ENCODE results near the gene ACAA2. TPM values are rescaled to one million over a fixed set of nuclear protein-coding genes. Genes with fewer than 3 reads are reported as not detected.
"Not testable (repeated sequence)": the region's sequence is repeated elsewhere in the genome, so short reads cannot be mapped to it uniquely, and the experiment has no call there.

Gene ACAA2
- total and polyA plus RNA-seq, 2 donors, result 44.5 to 54.5 TPM

DNA sequence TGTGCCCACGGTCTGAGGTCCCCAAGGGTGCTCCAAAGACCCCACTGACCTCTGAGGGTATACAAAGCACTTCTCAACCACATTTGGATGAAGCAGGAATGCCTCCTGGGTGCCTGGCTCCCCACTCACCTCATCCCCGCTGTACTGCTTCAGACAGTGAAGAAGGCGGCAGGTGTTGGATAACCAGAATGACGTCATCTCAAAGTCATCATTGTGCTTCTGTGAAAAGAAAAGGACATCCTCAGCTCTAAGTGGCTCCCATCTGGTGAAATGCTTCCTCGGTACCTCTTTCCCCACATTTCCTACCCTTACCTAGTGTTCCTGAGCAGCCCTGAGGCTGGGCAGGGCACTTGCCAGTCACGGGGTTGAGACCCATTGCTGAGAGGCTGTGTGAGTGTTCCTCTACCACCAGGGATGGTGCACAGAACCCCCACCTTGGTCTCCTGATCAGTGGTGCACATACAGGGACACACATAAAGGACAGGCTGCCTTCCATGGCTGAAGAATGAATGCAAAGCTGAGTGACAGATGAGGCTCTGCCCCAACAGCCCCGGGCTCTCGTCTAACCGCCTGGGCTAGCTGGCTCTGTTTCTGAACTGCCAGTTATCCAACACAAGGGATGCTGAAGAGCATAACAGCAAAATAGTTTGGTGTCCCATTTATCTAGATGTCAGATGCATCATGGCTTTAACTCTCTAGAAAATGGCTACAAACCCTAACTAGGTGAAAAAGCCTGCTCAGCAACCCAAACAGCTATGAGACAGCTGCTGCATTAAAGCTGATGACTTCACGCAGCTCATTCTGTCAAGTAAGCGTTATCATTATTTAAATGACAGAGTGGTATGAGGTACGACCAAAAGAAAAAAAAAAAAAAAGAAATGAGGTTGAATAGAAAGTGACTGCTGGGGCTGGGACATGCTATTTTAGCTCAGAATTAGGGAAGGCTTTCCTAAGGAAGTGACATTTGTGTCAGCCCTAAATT is 28.2 kb upstream of the ACAA2 start:
- no peaks in the 10 kb centered on the region for H3K4me1 ChIP-seq (ENCODE audit: control insufficient read depth in 2 of 2, insufficient read depth in 2 of 2, low read length in 2 of 2)
- no peak overlapping the region for H3K4me3 ChIP-seq (ENCODE audit: low read length in 2 of 2)
- H3K9me3 ChIP-seq (ENCODE audit: control insufficient read depth in 2 of 2, insufficient read depth in 1 of 2, low read length in 1 of 2), result no peaks in the 10 kb centered on the region
- no peak overlapping the region for H3K27ac ChIP-seq (ENCODE audit: low read depth in 1 of 2, low read length in 1 of 2)
- 93% methylated on average over 12 of the region's 12 CpGs for WGBS
- DNase-seq (ENCODE audit: low read depth in 6 of 9, low spot score in 9 of 9), result no peak
- no peaks in the 10 kb centered on the region for H3K27me3 ChIP-seq (ENCODE audit: control insufficient read depth in 2 of 2, insufficient read depth in 1 of 2, low read length in 1 of 2)
- H3K36me3 ChIP-seq (ENCODE audit: control insufficient read depth in 2 of 2, insufficient read depth in 2 of 2, low read length in 1 of 2), result no peaks in the 10 kb centered on the region

DNA sequence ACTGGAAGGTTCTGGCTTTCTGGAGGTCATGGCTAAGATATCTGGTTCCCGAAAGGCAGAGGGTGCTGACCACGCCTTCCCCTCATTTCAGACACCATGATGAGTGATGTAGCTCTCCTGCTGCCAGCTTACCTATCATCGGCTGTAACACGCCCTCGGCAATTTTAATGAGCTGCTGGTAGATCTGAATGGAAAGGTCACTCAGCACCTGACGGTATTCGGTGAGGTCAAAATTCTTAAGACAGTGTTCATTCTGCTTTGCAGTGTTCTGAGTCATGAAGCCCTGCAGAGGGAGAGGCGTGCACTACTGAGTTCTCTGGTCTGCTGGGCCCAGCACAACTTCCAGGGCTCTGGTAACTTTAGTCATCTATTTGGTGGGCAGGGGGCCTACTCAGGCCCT is 25.7 kb upstream of the ACAA2 start:
- Histone ChIP-seq H3K27ac (ENCODE audit: low read depth in 1 of 2, low read length in 1 of 2) (no peak overlapping the region), H3K9me3 (ENCODE audit: control insufficient read depth in 2 of 2, insufficient read depth in 1 of 2, low read length in 1 of 2) (no peaks in the 10 kb centered on the region), H3K4me1 (ENCODE audit: control insufficient read depth in 2 of 2, insufficient read depth in 2 of 2, low read length in 2 of 2) (no peaks in the 10 kb centered on the region), H3K4me3 (ENCODE audit: low read length in 2 of 2) (no peak overlapping the region), H3K36me3 (ENCODE audit: control insufficient read depth in 2 of 2, insufficient read depth in 2 of 2, low read length in 1 of 2) (no peaks in the 10 kb centered on the region), H3K27me3 (ENCODE audit: control insufficient read depth in 2 of 2, insufficient read depth in 1 of 2, low read length in 1 of 2) (no peaks in the 10 kb centered on the region)
- no peak for DNase-seq (ENCODE audit: low read depth in 6 of 9, low spot score in 9 of 9)
- 96% methylated on average over 8 of the region's 8 CpGs for WGBS

DNA sequence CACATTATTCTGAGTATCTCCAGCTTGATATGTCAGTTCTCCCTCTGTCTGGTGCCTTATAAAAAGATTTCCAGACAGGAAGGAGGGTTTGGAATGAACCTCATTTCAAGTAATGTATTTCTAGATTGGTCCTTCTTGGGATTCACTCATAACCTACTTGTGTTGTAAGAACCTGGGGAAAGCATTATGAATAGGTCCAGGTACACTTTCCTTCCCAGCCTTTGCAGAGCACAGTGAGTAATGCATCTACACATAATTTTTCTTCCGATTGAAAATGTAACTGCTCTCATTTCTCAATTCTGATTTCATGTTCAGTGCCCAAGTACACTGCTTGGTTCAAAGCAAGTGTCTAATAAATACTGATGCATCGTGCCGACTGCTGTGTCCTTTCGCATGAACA is 25.0 kb upstream of the ACAA2 start:
- Histone ChIP-seq H3K36me3 (ENCODE audit: control insufficient read depth in 2 of 2, insufficient read depth in 2 of 2, low read length in 1 of 2) (no peaks in the 10 kb centered on the region), H3K27me3 (ENCODE audit: control insufficient read depth in 2 of 2, insufficient read depth in 1 of 2, low read length in 1 of 2) (no peaks in the 10 kb centered on the region), H3K27ac (ENCODE audit: low read depth in 1 of 2, low read length in 1 of 2) (no peak overlapping the region), H3K4me3 (ENCODE audit: low read length in 2 of 2) (no peak overlapping the region), H3K4me1 (ENCODE audit: control insufficient read depth in 2 of 2, insufficient read depth in 2 of 2, low read length in 2 of 2) (no peaks in the 10 kb centered on the region), H3K9me3 (ENCODE audit: control insufficient read depth in 2 of 2, insufficient read depth in 1 of 2, low read length in 1 of 2) (no peaks in the 10 kb centered on the region)
- 97% methylated on average over 4 of the region's 4 CpGs for WGBS
- DNase-seq (ENCODE audit: low read depth in 6 of 9, low spot score in 9 of 9), result no peak

DNA sequence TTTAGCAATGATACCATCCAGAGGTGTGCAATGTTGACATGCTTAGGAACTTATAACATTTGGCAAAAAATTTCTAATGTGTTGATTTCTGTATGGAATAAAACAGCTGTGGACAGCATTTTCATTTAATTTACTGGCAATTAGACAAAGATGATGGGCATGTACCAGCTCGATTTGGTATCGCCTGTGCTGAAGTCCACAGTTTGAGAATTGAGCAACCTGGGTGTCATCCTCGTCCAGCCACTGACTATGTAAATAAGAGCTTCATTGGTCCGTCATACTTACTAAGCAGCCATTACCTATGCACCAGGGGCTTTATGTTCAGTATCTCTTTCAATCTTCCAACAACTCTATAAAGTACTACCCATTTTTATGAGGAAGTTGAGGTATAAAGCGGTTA is 24.6 kb upstream of the ACAA2 start:
- DNase-seq (ENCODE audit: low read depth in 6 of 9, low spot score in 9 of 9), result no peak
- H3K36me3 ChIP-seq (ENCODE audit: control insufficient read depth in 2 of 2, insufficient read depth in 2 of 2, low read length in 1 of 2), result no peaks in the 10 kb centered on the region
- no peaks in the 10 kb centered on the region for H3K9me3 ChIP-seq (ENCODE audit: control insufficient read depth in 2 of 2, insufficient read depth in 1 of 2, low read length in 1 of 2)
- no peak overlapping the region for H3K27ac ChIP-seq (ENCODE audit: low read depth in 1 of 2, low read length in 1 of 2)
- 90% methylated on average over 5 of the region's 5 CpGs for WGBS
- no peaks in the 10 kb centered on the region for H3K27me3 ChIP-seq (ENCODE audit: control insufficient read depth in 2 of 2, insufficient read depth in 1 of 2, low read length in 1 of 2)
- no peak overlapping the region for H3K4me3 ChIP-seq (ENCODE audit: low read length in 2 of 2)
- no peaks in the 10 kb centered on the region for H3K4me1 ChIP-seq (ENCODE audit: control insufficient read depth in 2 of 2, insufficient read depth in 2 of 2, low read length in 2 of 2)

DNA sequence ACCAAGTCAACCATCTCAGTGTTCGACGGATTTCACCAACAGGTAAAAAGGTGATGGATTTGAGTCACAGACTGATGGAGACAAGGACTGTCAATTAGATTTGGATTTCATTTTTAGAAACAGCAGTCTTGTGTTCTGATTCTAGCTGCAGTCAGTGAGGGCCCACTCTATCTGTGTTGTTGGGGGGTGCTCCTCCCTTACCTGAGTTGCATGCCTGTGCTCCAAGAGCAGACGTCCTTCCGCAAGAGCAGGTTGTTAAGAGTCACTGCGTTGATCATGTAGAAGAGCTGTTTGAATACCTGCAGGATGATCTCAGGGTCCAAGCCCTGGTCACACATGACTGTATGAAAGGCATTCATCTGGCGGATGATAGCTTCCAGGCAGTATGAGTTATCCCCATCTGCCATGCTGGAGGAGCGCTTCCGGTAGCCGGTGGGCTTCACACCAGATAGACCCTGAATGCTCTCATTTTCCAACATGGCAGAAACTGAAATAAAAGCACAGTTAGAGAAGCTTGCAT is 24.0 kb upstream of the ACAA2 start:
- not testable (repeated sequence) for H3K27ac ChIP-seq (ENCODE audit: low read depth in 1 of 2, low read length in 1 of 2); H3K4me1 ChIP-seq (ENCODE audit: control insufficient read depth in 2 of 2, insufficient read depth in 2 of 2, low read length in 2 of 2); H3K4me3 ChIP-seq (ENCODE audit: low read length in 2 of 2); H3K36me3 ChIP-seq (ENCODE audit: control insufficient read depth in 2 of 2, insufficient read depth in 2 of 2, low read length in 1 of 2); DNase-seq (ENCODE audit: low read depth in 6 of 9, low spot score in 9 of 9); H3K27me3 ChIP-seq (ENCODE audit: control insufficient read depth in 2 of 2, insufficient read depth in 1 of 2, low read length in 1 of 2); H3K9me3 ChIP-seq (ENCODE audit: control insufficient read depth in 2 of 2, insufficient read depth in 1 of 2, low read length in 1 of 2)
- WGBS, result 95% methylated on average over 9 of the region's 9 CpGs

DNA sequence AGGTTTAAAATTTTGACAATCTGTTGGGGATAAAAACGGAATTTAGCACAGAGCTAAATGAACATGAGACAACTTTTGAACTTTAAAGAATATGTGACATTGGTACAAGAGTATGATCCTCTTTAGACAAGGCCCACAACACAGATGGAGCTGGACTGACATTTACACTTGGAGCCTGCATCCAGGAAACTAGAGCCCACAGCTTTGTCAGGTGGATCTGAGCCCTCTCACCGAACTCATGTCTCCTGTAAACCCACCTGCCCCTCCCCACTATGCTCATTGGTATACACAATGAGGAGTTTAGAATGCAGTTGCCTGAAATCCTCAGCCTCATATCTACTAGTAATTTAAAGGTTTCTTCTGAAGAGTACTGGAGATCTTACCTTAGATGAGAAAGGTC is 22.1 kb upstream of the ACAA2 start:
- no peaks in the 10 kb centered on the region for H3K4me1 ChIP-seq (ENCODE audit: control insufficient read depth in 2 of 2, insufficient read depth in 2 of 2, low read length in 2 of 2)
- H3K9me3 ChIP-seq (ENCODE audit: control insufficient read depth in 2 of 2, insufficient read depth in 1 of 2, low read length in 1 of 2), result no peaks in the 10 kb centered on the region
- H3K27me3 ChIP-seq (ENCODE audit: control insufficient read depth in 2 of 2, insufficient read depth in 1 of 2, low read length in 1 of 2), result no peaks in the 10 kb centered on the region
- H3K27ac ChIP-seq (ENCODE audit: low read depth in 1 of 2, low read length in 1 of 2), result no peak overlapping the region
- H3K36me3 ChIP-seq (ENCODE audit: control insufficient read depth in 2 of 2, insufficient read depth in 2 of 2, low read length in 1 of 2), result no peaks in the 10 kb centered on the region
- 93% methylated on average over 2 of the region's 2 CpGs for WGBS
- H3K4me3 ChIP-seq (ENCODE audit: low read length in 2 of 2), result no peak overlapping the region
- DNase-seq (ENCODE audit: low read depth in 6 of 9, low spot score in 9 of 9), result no peak

DNA sequence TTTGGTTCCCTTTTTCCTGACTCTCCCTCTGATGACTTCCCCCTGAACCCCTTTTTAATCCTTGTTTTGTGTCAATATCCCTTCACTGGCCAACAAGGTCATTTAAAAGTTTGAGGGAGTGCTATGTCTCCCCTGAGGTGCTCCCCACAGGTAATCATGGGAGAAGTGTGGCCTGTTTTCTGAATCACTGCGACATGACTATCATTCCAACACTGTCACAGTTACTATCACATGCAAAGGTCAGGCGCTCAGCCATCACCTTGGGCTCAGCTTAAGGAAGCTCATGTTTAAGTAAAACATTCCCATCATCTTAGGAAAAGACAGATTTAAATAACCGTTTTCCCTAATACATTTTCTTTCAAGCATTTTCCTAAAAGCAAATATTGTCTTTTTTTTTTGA is 20.9 kb upstream of the ACAA2 start:
- H3K27me3 ChIP-seq (ENCODE audit: control insufficient read depth in 2 of 2, insufficient read depth in 1 of 2, low read length in 1 of 2), result no peaks in the 10 kb centered on the region
- no peaks in the 10 kb centered on the region for H3K4me1 ChIP-seq (ENCODE audit: control insufficient read depth in 2 of 2, insufficient read depth in 2 of 2, low read length in 2 of 2)
- H3K9me3 ChIP-seq (ENCODE audit: control insufficient read depth in 2 of 2, insufficient read depth in 1 of 2, low read length in 1 of 2), result no peaks in the 10 kb centered on the region
- no peaks in the 10 kb centered on the region for H3K36me3 ChIP-seq (ENCODE audit: control insufficient read depth in 2 of 2, insufficient read depth in 2 of 2, low read length in 1 of 2)
- H3K4me3 ChIP-seq (ENCODE audit: low read length in 2 of 2), result no peak overlapping the region
- 96% methylated on average over 3 of the region's 3 CpGs for WGBS
- no peak overlapping the region for H3K27ac ChIP-seq (ENCODE audit: low read depth in 1 of 2, low read length in 1 of 2)
- DNase-seq (ENCODE audit: low read depth in 6 of 9, low spot score in 9 of 9), result no peak

DNA sequence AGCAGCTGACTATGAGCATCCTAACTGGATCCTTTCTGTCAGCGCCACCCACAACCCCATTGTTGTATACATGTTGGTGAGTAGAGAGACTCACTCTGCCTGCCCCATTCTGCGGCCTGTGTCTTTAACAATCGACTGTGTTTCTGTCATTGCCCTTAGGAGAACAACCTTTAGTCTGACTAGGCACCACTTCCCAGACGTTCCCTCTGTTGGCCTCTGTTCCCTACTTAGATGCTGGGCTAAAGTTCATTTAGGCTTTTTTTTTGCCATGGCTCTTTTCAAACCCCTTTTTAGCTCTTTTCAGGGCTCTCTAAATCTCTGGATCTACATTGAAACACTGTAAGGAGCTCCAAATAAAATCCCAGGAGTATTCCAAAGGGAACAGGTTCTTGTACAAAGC is 20.5 kb upstream of the ACAA2 start:
- H3K4me3 ChIP-seq (ENCODE audit: low read length in 2 of 2), result no peak overlapping the region
- no peak for DNase-seq (ENCODE audit: low read depth in 6 of 9, low spot score in 9 of 9)
- no peaks in the 10 kb centered on the region for H3K4me1 ChIP-seq (ENCODE audit: control insufficient read depth in 2 of 2, insufficient read depth in 2 of 2, low read length in 2 of 2)
- no peaks in the 10 kb centered on the region for H3K9me3 ChIP-seq (ENCODE audit: control insufficient read depth in 2 of 2, insufficient read depth in 1 of 2, low read length in 1 of 2)
- H3K27ac ChIP-seq (ENCODE audit: low read depth in 1 of 2, low read length in 1 of 2), result no peak overlapping the region
- no peaks in the 10 kb centered on the region for H3K36me3 ChIP-seq (ENCODE audit: control insufficient read depth in 2 of 2, insufficient read depth in 2 of 2, low read length in 1 of 2)
- WGBS, result 93% methylated on average over 4 of the region's 4 CpGs
- H3K27me3 ChIP-seq (ENCODE audit: control insufficient read depth in 2 of 2, insufficient read depth in 1 of 2, low read length in 1 of 2), result no peaks in the 10 kb centered on the region

DNA sequence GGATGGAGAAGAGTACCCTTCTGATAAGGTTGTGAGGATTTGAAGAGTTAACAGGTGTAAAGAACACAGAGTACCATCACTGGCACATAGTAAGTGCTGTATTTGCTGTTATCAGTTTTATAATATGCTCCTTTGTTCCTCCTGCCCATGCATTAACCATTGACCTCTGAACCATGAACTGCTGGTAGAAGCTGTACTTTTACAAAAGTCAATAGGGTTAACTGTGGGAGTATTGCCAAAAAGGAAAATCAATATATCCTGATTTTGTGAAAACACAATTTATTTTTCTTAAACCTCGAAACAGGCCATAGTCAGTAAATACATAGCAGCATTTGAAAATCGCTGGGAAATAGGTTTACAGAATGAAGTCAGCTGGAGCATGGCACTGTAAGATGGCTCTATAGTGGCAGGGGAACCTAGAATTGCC is 18.9 kb upstream of the ACAA2 start:
- Histone ChIP-seq H3K4me1 (ENCODE audit: control insufficient read depth in 2 of 2, insufficient read depth in 2 of 2, low read length in 2 of 2) (no peaks in the 10 kb centered on the region), H3K4me3 (ENCODE audit: low read length in 2 of 2) (no peak overlapping the region), H3K9me3 (ENCODE audit: control insufficient read depth in 2 of 2, insufficient read depth in 1 of 2, low read length in 1 of 2) (peaks cover 0 to under 1% of the 10 kb centered on the region in 2 donors), H3K27me3 (ENCODE audit: control insufficient read depth in 2 of 2, insufficient read depth in 1 of 2, low read length in 1 of 2) (no peaks in the 10 kb centered on the region), H3K36me3 (ENCODE audit: control insufficient read depth in 2 of 2, insufficient read depth in 2 of 2, low read length in 1 of 2) (no peaks in the 10 kb centered on the region), H3K27ac (ENCODE audit: low read depth in 1 of 2, low read length in 1 of 2) (no peak overlapping the region)
- 94% methylated on average over 2 of the region's 2 CpGs for WGBS
- no peak for DNase-seq (ENCODE audit: low read depth in 6 of 9, low spot score in 9 of 9)

All from thymus (tissue), 11 donors.